NCI-H2029 treated with DMSO at 0.1 percent for 48 hours (cell line): ENCODE data around the gene FIBCD1.

Source experiments
- DNase-seq: peaks from one replicate; lab custom pipeline; 2025; lab: John Stamatoyannopoulos, UW

FIBCD1 gene, protein sequence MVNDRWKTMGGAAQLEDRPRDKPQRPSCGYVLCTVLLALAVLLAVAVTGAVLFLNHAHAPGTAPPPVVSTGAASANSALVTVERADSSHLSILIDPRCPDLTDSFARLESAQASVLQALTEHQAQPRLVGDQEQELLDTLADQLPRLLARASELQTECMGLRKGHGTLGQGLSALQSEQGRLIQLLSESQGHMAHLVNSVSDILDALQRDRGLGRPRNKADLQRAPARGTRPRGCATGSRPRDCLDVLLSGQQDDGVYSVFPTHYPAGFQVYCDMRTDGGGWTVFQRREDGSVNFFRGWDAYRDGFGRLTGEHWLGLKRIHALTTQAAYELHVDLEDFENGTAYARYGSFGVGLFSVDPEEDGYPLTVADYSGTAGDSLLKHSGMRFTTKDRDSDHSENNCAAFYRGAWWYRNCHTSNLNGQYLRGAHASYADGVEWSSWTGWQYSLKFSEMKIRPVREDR

DNA sequence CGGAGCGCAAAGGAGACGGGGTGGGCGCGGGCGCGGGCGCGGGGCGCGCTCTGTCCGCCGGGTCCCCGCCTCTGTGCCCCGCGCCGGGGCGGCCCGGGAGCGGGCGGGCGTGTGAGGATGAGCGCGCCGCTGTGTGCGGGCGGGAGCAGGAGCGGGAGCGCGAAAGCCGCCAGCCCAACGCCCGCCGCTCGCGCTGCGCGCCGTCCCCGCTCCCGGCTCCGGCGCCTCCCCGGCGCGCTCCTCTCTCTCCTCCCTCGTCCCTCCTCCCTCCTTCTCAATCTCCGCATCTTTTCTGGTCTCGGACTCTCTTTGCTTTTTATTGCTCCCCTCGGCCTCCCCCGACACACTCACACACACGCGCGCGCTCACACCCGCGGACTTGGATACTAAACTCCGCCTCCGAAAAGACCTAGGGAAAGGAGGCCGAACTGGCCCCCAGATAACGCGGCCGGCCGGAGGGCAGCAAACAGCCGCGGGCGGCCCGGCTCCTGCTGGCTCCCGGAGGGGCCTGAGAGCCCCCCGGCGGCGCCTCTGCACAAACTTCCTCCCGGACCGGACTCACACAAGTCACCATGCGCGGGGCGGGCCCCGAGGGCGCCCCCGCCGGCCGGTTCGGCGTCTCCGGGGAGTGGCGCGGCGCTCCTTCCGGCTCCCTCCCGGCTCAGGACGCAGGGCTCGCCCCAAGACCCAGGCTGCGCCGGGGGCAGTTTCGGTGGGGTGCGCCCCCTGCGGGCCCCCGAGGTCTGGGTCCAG, at the start of gene FIBCD1:
TSS of gene FIBCD1 (minus strand) at position 596 of the 753 bp plus-strand sequence. CDS start 640 bp downstream, outside the sequence.
- DNase-seq = no peak

DNA sequence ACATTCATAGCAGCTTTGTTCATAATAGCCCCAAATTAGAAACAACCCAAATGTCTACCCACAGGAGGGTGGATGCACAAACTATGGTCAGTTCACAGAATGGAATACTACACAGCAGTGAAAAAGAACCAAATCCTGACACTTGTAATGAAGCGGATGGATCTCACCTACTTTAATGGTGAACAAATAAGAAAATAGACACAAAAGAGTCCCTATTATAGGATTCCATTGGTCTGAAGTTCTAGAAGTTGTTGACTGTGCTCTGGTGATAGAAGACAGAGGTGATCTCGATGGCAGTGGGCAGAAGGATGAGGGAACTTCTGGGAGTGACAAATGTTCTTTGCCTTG, 49.3 kb upstream of the FIBCD1 start:
- no peak for DNase-seq

DNA sequence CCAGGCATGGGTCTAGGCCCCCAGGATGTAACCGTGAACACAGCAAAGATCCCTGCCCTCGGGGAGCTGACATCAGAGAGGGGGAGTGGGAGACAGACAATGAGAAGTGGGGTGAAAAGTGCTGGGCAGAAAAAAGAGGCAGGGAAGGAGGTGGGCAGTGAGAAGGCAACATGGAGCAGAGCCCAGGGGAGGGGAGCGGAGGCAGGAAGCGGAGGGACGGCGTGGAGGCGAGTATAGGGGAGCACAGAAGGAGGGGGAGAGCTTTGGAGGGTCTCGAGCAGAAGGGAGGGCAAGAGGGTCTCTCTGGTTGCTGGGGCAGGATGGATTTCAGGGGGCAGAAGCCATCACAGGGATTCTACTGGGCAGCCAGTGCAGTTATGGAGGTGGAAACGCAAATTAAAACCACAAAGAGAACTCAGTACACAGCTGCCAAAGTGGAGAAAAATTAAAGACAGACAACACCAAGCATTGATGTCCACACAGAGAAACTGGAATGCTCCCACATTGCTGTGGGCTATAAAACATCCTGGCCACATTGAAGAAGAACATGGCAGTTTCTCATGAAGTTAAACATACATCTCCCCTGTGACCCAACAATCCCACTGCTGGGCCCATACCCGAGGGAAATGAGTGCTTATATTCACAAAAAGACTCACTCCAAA, 48.8 kb upstream of the FIBCD1 start:
- DNase-seq = no peak

DNA sequence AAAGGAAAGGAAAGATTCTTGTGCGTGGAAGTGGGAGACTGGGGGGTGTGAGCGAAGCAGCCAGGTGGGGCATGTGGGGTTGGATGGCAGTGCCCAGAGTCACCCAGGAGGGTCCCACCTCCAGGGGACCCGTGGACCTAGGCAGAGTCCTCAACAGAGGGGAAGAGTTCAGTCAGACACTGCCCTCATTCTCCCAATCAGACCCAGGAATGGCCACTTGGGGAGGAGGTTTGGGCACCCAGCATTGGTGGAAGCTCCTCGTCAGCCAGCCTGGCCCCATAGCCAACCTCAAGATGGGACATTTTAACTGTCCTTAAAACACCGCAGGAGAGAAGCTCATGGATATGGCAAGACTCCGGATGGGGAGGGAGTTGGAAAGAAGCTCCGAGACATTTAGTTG, 48.0 kb upstream of the FIBCD1 start:
- DNase-seq = no peak

DNA sequence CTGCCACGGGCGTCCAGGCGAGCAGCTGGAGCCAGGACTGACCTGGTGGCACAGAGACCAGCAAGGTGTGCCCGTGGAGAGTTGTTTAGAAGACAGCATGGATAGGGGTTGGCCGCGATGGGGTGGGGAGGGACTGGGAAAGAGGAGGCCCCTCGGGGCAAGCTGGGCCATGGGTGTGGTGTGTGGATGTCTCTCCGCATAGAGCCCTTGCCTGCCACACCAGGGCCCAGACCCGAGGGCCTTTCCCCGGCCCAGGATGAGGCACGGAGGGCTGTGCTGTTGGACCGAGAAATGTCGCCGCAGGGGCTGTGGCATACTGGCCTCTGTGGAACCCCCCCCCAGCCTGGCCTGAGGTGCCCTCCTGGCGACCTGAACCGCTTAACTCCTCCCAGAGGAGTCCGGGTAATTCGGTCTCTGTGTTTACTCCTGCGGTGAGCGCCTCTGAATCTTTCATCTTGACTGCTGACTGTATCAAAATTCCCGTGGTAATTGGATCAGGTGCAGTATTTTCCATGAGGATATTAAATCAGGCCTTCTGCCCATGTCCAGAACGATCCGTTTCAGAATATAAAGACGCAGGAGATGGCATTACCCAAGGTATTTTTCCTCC, 47.4 kb upstream of the FIBCD1 start:
- DNase-seq = no peak

DNA sequence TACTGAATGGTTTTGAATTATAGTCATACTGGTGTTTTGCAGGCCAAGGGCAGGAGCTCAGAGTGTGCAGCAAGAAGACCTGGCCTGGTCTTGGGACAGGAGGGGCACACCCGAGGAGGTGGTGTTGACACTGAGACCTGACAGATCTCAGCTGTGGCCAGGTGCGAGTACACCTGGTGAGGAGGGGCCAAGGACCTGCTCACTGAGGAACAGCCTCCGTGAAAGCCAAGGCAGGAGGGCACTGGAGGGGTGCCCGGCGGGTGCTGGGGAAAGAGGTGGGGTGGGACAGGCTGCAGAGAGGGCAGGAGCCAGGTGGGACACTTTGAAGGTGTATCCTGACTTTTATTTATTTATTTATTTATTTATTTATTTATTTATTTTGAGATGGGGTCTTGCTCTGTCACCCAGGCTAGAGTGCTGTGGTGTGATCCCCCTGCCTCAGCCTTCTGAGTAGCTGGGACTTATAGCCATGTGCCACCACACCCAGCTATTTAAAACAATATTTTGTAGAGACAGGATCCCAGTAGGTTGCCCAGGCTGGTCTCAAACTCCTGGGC, 46.6 kb upstream of the FIBCD1 start:
- no peak for DNase-seq

DNA sequence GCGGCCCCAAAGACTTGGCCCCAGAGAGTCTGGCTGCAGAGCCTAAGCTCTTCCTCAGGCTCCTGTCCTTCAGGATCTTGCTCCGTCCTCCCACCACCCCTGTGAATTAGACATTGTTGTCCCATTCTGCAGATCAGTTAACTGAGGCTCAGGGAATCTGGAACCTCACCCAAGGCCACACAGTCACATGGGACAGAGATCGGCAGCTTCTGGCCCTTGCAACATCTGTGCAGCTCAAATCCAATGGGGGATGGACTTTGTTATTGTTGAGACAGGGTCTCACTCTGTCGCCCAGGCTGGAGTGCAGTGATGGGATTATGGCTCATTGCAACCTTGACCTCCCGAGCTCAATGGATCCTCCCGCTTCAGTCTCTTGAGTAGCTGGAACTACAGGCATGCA, 46.0 kb upstream of the FIBCD1 start:
- DNase-seq = no peak

DNA sequence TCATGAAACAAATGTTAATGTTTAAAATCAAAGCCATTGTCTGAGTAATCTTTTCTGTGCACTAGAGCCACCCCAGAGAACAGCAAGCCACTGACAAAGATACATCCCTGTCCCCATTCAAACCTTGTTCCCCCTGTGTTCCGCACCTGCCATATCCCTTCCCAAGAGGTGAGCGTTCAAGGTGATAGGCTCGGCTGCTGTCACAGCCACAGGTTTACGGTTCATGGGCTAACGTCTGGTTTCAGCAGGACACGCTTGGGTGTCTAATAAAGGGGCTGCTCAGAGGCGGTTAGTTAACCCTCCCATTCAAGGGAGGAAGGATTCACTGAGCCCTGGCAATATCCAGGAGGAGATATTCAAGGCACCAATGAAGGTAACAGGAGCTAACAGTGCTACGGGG, 45.5 kb upstream of the FIBCD1 start:
- DNase-seq = no peak

DNA sequence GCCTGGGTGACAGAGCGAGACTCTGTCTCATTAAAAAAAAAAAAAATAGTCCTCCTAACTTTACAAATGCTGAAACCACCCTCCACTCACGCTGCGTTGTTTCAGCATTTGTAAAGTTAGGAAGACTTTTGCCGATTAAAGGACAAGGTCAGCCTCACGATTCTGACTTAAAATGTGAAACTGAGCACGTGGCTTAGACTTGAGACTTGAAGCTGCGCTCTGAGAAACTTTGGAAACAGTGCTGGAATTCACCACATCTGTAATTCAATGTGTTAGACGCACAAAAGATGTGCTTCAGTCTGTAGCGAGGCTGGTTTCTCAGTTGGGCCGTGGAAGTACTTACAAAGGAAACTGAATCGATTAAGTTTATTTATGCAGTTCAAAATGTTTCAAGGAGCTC, 44.9 kb upstream of the FIBCD1 start:
- DNase-seq = no peak

DNA sequence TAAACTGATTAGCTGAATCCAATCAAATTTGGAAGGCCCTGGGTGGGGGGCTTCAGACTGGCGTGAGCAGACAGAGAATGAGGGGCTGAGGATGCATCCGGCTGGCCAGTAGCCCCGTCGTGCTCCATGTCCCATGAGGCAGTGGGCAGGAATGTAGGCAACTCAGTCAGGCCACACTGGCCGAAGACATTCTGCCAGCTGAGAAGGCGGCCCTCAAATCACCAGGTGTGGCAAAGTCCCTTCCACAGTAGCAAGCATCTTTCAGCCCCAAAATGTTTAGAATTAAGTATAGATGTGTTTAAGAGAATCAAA, 44.3 kb upstream of the FIBCD1 start:
- no peak for DNase-seq

DNA sequence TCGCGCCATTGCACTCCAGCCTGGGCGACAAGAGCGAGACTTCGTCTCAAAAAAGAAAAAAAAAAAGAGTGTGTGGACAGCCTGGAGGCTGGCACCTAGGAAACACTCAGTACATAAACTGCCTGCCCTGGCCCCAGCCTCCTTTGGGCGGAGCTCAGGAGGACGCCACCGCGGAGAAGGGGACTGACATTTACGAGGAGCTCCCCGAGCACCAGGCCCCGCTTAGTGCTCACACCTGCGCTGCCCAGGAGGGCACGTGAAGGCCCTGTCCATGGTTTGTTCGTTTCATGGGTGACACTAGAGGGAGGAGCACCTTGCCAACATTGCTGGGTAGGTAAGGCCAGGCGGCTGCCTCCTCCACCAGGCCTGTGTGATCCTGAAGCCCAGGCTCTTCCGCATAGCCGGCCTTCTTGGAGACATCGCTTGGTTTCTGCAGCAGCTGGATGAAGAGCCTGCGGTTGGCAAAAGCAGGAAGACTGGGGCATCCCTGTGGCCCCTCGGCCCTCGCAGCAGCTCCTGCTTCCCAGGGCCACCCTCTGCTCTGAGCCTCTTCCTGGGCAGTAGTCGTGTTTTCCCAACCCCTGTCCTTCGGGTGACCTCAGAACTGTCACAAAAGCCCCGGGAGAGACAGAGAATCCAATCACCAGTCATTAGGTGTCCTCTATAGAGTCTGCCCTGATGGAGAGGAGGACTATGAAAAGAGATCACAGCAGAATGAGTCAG, 43.8 kb upstream of the FIBCD1 start:
- DNase-seq = no peak

DNA sequence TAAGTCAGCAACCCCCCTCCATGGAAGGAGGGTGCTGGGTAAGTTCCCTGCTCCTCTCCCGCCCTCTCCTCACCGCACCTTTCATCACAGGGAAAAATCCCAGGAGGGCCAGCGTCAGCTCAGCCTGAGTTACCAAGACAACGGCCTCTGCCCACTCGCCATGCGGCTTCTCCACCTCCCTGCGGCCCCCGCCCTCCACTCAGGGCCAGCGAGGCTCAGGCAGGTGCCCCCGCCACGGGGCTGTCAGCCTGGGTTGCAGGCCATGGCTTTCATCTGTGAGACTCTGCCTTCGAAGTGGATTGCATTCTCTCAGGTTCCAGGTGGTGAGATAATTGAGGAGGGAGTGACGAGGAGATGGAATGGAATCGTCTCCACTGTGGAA, 42.7 kb upstream of the FIBCD1 start:
- no peak for DNase-seq

DNA sequence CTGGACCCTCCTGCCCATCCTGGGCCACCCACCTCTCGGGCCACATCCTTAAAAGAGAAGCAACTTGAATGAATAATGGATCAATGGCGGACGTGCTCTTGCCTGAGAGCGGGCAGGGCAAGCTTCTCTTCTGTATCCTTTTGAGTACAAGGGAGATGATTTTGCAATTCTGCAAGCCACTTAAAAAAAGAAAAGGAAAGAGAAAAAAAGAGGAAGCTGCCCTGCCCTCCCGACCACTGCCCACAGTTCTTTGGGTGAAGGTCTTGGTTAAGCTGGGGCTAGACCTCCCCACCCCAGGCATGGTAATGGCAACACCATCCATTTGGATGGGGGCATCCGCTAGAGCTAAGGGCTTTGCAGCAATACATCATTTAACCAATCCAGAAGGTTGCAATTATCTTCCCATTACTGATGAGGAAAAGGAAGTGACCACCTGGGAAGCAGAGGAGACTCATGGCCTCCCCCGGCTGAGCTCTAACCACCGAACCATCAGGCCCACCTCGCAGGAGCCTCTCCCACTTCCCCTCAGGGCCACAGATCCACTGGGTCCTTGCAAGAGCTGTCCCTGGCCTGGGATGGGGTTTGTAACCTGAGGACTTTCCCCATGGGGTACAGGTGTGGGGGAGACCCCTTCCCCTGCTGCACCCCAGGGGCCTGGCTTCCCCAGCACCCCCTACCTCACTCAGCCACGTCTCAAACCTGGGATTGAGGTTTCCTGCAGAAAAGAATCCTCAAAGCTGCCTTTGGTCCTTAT, 42.1 kb upstream of the FIBCD1 start:
- no peak for DNase-seq

DNA sequence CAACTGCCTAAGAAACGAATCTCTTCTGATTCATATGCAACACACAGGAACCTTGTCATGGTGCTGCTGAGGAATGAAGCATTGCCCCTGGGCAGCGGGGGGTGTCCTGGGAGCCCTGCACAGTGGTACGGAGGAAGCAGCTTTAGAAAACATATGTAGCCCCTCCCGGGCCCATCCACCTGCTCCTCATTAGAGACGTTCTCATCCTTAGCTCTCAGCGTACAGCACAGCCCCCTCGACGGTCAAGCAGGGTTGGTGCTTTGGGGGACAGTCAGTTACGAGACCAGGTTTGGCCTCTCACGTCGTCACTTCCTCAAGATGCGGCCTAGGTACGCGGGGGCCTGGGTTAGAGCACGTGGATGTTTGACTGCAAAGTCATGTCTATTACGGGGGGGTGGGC, 41.5 kb upstream of the FIBCD1 start:
- DNase-seq = no peak

DNA sequence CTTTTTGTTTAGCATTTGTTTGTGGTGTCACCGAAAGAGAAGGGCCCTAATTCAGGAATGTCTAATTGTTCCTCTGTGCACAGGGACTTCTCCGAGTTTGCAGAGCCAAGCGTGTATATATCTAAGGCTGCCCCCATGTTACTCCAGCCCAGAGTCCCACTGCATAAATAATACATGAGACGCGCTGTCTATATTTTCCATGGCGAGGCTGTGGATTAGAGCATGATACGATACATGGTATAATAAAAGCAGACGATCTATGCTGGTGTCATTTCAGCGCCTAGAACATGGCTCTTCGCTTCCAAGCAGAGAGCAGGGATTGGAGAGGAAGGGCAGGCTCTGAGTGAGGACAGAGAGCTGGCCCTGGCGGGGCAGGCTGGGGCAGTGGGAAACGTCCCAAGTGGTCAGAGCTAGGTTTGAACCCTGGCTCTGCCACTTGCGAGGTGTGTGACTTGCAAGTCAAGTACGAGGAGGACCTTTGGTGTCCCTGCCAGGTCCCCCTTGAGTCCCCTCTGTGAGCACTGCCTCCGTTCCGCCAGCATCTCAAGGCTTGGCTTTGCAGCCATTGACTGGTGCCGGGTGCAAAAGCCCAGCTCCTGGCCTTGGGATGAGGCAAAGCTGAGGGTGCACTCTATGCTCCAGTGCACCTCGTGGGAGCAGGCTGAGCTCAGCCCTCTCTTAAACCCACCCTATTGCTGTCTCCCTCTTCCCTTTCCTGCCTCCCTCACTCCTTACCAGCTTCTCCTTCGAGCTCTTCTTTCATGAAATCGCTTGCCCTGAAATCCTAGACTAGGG, 40.7 kb upstream of the FIBCD1 start:
- no peak for DNase-seq

DNA sequence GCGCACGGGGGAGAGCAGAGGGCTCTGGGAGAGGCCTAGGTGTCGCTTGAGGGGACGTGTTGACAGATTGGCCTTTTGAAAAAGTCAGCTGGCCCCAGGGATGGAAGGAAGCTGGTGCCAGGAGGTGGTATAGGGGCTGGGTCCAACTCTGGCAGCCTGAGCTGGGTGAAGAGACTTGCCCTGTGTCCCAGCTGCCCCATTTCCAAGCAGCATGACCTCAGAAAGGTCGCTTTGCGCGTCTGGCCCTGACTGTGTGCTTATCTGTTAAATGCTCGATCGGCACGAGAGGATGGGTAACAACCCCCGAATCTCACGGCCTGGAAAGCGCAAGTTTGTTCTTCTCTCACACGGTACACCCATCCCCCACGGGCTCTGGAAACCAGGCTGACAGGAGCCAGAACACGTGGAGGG, 38.8 kb upstream of the FIBCD1 start:
- DNase-seq = no peak

DNA sequence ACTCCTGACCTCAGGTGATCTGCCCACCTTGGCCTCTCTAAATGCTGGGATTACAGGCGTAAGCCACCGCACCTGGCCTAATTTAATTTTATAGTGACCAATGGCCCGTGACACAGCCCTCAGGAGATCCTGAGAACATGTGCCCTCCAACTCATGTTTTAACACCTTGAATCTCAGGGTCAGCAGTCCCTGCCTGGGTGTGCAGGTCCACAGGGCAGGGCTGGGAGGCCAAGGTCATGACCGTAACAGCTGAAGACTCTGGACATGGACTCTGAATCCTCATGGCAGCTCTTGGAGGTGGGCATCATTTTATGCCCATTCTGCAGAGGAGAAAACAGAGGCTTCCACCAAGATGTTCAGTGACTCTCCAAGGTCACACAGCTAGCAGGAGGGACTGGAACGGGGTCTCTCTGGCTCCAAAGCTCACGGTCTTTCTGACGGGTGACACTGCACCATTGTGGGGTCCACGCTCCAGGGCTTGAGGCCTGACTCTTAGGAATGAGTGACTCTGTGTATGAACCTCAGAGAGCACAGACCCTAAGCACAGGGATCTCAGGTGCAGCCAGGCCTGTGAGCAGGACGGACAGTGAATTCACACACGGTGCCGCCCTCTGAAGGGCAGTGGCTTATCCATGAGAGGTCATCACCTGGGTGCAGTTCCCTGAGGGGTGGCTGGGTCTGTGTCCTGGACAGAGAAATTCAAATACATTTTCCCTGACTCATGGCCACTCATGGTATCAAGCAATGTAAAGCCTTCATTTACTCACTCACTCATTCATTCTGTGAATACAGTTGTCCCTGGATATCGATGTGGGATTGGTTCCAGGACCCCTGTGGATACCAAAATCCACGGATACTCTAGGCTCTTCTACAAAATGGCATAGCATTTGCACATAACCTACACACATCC, 37.1 kb upstream of the FIBCD1 start:
- no peak for DNase-seq

DNA sequence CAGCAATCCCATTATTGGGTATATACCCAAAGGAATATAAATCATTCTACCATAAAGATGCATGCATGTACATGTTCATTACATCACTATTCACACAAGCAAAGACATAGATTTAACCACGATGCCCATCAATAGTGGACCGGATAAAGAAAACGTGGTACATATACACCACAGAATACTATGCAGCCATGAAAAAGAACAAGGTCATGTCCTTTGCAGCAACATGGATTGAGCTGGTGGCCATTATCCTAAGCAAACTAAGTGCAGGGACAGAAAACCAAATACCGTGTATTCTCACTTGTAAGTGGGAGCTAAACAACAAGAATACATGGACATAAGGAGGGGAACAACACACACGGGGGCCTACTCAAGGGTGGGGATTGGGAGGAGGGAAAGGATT, 36.1 kb upstream of the FIBCD1 start:
- DNase-seq = no peak

DNA sequence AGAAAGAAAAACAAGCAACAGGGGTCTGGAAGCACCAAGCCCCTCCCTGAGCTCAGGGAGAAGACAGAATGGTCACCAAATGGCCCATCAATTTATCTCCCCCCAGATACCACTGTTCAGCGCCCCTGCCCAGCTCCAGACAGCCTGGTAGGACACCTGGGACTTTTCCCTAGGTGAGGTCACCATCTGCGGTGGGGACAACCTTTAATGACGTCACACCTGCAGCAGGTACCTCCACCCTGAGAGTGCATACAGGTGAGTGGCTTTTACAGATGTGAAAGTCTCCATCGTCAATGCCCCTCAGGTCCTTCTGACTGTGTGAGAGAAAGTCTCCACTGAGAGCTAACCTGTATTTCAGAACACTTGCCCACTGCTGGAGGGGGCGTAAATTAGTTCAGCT, 35.6 kb upstream of the FIBCD1 start:
- no peak for DNase-seq
